HG03432 (cell line): ENCODE measurements around the gene HMGCLL1.

Experiments used
- ATAC-seq: cut with Tn5 transposase; IDR thresholded peaks from one replicate; pipeline ENCODE4 v1.9.1; 2021; ENCODE audit warnings: mild to moderate bottlenecking, moderate library complexity; ENCODE audit not compliant: unreplicated experiment

HMGCLL1 gene

GRCh38 chr6:55578537-55579363 is at the start of gene HMGCLL1:
TSS of gene HMGCLL1 (minus strand) at chr6:55579192. CDS start at chr6:55579055, 137 bp downstream.
- no peak for ATAC-seq

- no peak for ATAC-seq
Measured at GRCh38 chr6:55621993-55622392, 43.0 kb upstream of the HMGCLL1 start.

GRCh38 chr6:55621244-55621643 is 42.3 kb upstream of the HMGCLL1 start:
- no peak for ATAC-seq

- peak; percentile 95 for ATAC-seq
Measured at GRCh38 chr6:55617272-55617671, 38.3 kb upstream of the HMGCLL1 start.

- no peak for ATAC-seq
Measured at GRCh38 chr6:55604021-55604420, 25.0 kb upstream of the HMGCLL1 start.

- no peak for ATAC-seq
Measured at GRCh38 chr6:55601120-55601519, 22.1 kb upstream of the HMGCLL1 start.

GRCh38 chr6:55594442-55594841 is 15.4 kb upstream of the HMGCLL1 start:
- no peak for ATAC-seq

- ATAC-seq = no peak
Measured at GRCh38 chr6:55584654-55585354, 5.8 kb upstream of the HMGCLL1 start.

- ATAC-seq = no peak
Measured at GRCh38 chr6:55576811-55577210, 2.2 kb downstream of the HMGCLL1 start.

- no peak for ATAC-seq
Measured at GRCh38 chr6:55574556-55574955, 4.4 kb downstream of the HMGCLL1 start.

- ATAC-seq = no peak
Measured at GRCh38 chr6:55569638-55570037, 9.4 kb downstream of the HMGCLL1 start.

GRCh38 chr6:55568808-55569439 is 10.1 kb downstream of the HMGCLL1 start:
- no peak for ATAC-seq

- ATAC-seq = no peak
Measured at GRCh38 chr6:55567558-55567957, 11.4 kb downstream of the HMGCLL1 start.

- no peak for ATAC-seq
Measured at GRCh38 chr6:55566036-55566710, 12.8 kb downstream of the HMGCLL1 start.

- ATAC-seq = no peak
Measured at GRCh38 chr6:55562318-55562717, 16.7 kb downstream of the HMGCLL1 start.

GRCh38 chr6:55560290-55560885 is 18.6 kb downstream of the HMGCLL1 start:
- ATAC-seq = no peak

GRCh38 chr6:55557146-55557545 is 21.8 kb downstream of the HMGCLL1 start:
- ATAC-seq = no peak

GRCh38 chr6:55545791-55546190 is 33.2 kb downstream of the HMGCLL1 start:
- no peak for ATAC-seq

GRCh38 chr6:55543633-55544309 is 35.2 kb downstream of the HMGCLL1 start:
- ATAC-seq = no peak

- no peak for ATAC-seq
Measured at GRCh38 chr6:55541024-55541423, 38.0 kb downstream of the HMGCLL1 start.
